ENCODE measurements around the gene ARAP3. TPM values are rescaled to one million over a fixed set of nuclear protein-coding genes. Genes with fewer than 3 reads are reported as not detected.

The ARAP3 gene
- total RNA-seq, 1 experiment from 2014 or later, result 27.6 TPM

DNA sequence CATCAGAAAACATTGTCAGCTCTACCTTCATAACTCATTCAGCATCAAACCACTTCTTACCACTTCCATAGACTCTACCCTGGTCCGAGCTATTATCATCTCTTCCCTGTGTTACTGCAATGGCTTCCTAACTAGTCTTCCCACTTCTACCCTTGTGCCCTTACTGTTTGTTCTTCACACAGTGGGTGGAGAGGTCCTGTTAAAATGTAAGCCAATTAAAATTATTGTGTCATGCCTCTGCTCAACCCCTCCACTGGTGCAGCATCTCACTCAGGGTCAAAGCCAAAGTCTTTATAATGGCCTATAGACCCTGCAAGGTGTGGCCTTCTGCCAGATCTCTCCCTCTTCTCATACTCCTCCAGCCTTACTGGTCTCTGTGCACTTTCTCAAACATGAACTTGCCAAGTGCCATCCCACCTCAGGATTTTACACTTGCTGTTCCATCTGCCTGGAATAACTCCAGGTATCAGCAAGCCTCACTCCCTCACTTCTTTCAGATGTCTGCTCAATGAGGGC, 22.8 kb upstream of the ARAP3 start:
- no peak overlapping the region for H2BK12ac ChIP-seq (ENCODE audit: insufficient read length, low read depth, low read length)
- H3K27ac ChIP-seq (ENCODE audit: insufficient read length, low read depth, low read length), result no peak overlapping the region
- Mint-ChIP-seq H3K36me3 (ENCODE audit: insufficient read depth in 1 of 3, low read depth in 3 of 3) (no peaks in the 10 kb centered on the region), H3K4me1 (peaks cover 10 to 13% of the 10 kb centered on the region in 2 experiments), H3K9me3 (no peaks in the 10 kb centered on the region), H3K4me3 (no peak overlapping the region), H3K27ac (no peak overlapping the region), H3K27me3 (ENCODE audit: low read depth) (peaks cover 30% of the 10 kb centered on the region)
- H4K20me1 ChIP-seq (ENCODE audit: control insufficient read depth, insufficient read depth, insufficient read length), result no peaks in the 10 kb centered on the region
- no peak for TF ChIP-seq CTCF (conservative IDR thresholded peaks at IDR 0.05)
- no peak overlapping the region for H2BK15ac ChIP-seq (ENCODE audit: low read depth, low read length)
- H3K23me2 ChIP-seq (ENCODE audit: insufficient read length, low read depth, low read length, poor library complexity, severe bottlenecking), result peaks cover 13% of the 10 kb centered on the region
- H3K23ac ChIP-seq (ENCODE audit: insufficient read length, low read depth, low read length), result no peak overlapping the region
- no peaks in the 10 kb centered on the region for H3K79me2 ChIP-seq (ENCODE audit: insufficient read depth, low read length)
- no peaks in the 10 kb centered on the region; the same call in 1 of the 2 replicates for H3K4me1 ChIP-seq (ENCODE audit: insufficient read depth, low read length)
- DNase-seq, result no peak
- H3K4ac ChIP-seq (ENCODE audit: low read depth, low read length), result no peak overlapping the region
- no CpG with 5 or more reads among the region's 1 CpG for WGBS (ENCODE audit: extremely low coverage, insufficient read length, low lambda C conversion rate)
- no peaks in the 10 kb centered on the region for H3K79me1 ChIP-seq (ENCODE audit: insufficient read depth, low read depth, low read length, poor library complexity, severe bottlenecking)
- no peak overlapping the region for H3K18ac ChIP-seq (ENCODE audit: insufficient read length, low read depth, low read length)
- no peak overlapping the region for H3K9ac ChIP-seq (ENCODE audit: extremely low read depth, insufficient read length, low read length)
- H4K5ac ChIP-seq (ENCODE audit: insufficient read length, low read depth, low read length), result no peak overlapping the region
- H2BK120ac ChIP-seq (ENCODE audit: low read depth, low read length, poor library complexity, severe bottlenecking), result no peak overlapping the region
- H2AK5ac ChIP-seq (ENCODE audit: insufficient read length, low read length), result no peak overlapping the region
- H4K8ac ChIP-seq (replicated peaks; ENCODE audit: insufficient read length, low read depth, low read length), result no peak overlapping the region
- no peak overlapping the region for H2BK20ac ChIP-seq (ENCODE audit: low read depth, low read length, poor library complexity, severe bottlenecking)
- no peak overlapping the region for H3K56ac ChIP-seq (ENCODE audit: insufficient read length, low read depth, low read length)
- H3K14ac ChIP-seq (ENCODE audit: insufficient read depth, low read length), result no peak overlapping the region
- no peak overlapping the region for H2AFZ ChIP-seq (ENCODE audit: low read length)
- peaks cover 7% of the 10 kb centered on the region; the same call in 1 of the 2 replicates for H3K27me3 ChIP-seq (ENCODE audit: insufficient read depth, low read length)
- H4K91ac ChIP-seq (ENCODE audit: insufficient read length, low read depth, low read length), result no peak overlapping the region
- H2BK5ac ChIP-seq (ENCODE audit: insufficient read length, low read length), result no peak overlapping the region
- H3T11ph ChIP-seq (ENCODE audit: low read length), result no peak overlapping the region
- H3K9me3 ChIP-seq (ENCODE audit: control insufficient read depth, low read depth, low read length), result no peaks in the 10 kb centered on the region
- no peak overlapping the region for H3K4me2 ChIP-seq (ENCODE audit: insufficient read depth, insufficient read length, low read length)

Measured in H9 (cell line).